K562 (cell line): ENCODE data around the gene HDAC6. TPM values are rescaled to one million over a fixed set of nuclear protein-coding genes. Genes with fewer than 3 reads are reported as not detected.

Experiments used
- BRD9 ChIP-seq: fragments of 450-650 bp; IDR thresholded peaks from 2 replicates; pipeline ENCODE4 v1.6.1; 2018; ENCODE audit warnings: low read depth; ENCODE audit not compliant: partially characterized antibody
- CBX1 ChIP-seq: sonication (generic); IDR thresholded peaks from 2 replicates; pipeline ENCODE4 v1.6.1; 2016; ENCODE audit warnings: antibody characterized with exemption, low read depth, mild to moderate bottlenecking
- CEBPB ChIP-seq: fragments of 450-650 bp; IDR thresholded peaks from 2 replicates; pipeline ENCODE4 v1.6.1; 2016; ENCODE audit warnings: missing genetic modification characterization, missing compliant biosample characterization
- DMBX1 ChIP-seq: fragments of 250-450 bp; sonication (Bioruptor Pico); IDR thresholded peaks from 2 replicates; pipeline ENCODE4 v1.8.0; 2022; ENCODE audit warnings: inconsistent platforms, mild to moderate bottlenecking, moderate library complexity, borderline replicate concordance
- E2F3 ChIP-seq: fragments of 250-450 bp; sonication (Bioruptor Pico); IDR thresholded peaks from 2 replicates; pipeline ENCODE4 v1.4.0; 2020; ENCODE audit warnings: mild to moderate bottlenecking
- GTF2E2 ChIP-seq: fragments of 200-800 bp; sonication (Bioruptor generic); IDR thresholded peaks from 2 replicates; pipeline ENCODE4 v1.6.1; 2016; ENCODE audit warnings: missing genetic modification characterization, missing compliant biosample characterization
- HNRNPK ChIP-seq: fragments of 200-400 bp; formaldehyde crosslinking; IDR thresholded peaks from one replicate; pipeline ENCODE4 v1.6.1; 2018; ENCODE audit warnings: mild to moderate bottlenecking, low read depth, low read length; ENCODE audit not compliant: poor library complexity, severe bottlenecking
- MYC ChIP-seq, 2 experiments: fragments of 250-450 bp in 1 of 2; sonication (Bioruptor Pico) in 1 of 2; IDR thresholded peaks; 2 replicates each; pipeline versions ENCODE4 v1.5.1 to v1.6.1; 2012 to 2021; ENCODE audit warnings: low read depth in 2 of 2, borderline replicate concordance in 1 of 2, improper control_type of control experiment in 1 of 2, low read length in 1 of 2, mild to moderate bottlenecking in 1 of 2, moderate library complexity in 1 of 2
- OTX1 ChIP-seq: fragments of 450-650 bp; formaldehyde crosslinking; IDR thresholded peaks from 2 replicates; pipeline ENCODE4 v1.4.0; 2022; ENCODE audit warnings: mild to moderate bottlenecking
- RAD21 ChIP-seq, 2 experiments: fragments of 250-450 bp in 1 of 2; fragments of 450-650 bp in 1 of 2; sonication (Bioruptor Pico) in 1 of 2; formaldehyde crosslinking in 1 of 2; IDR thresholded peaks in 1 of 2; conservative IDR thresholded peaks in 1 of 2; 2 replicates each; pipeline versions ENCODE4 v1.4.0 to v1.8.0; 2020 to 2022; ENCODE audit warnings: mild to moderate bottlenecking in 2 of 2, moderate library complexity in 1 of 2
- RNF2 ChIP-seq: sonication (generic); IDR thresholded peaks from 2 replicates; pipeline ENCODE4 v1.6.1; 2016
- TCF3 ChIP-seq: sonication (generic); formaldehyde crosslinking; IDR thresholded peaks from 2 replicates; pipeline ENCODE4 v1.4.0; 2020; ENCODE audit warnings: mild to moderate bottlenecking, missing genetic modification reagents
- ZKSCAN1 ChIP-seq: fragments of 150-350 bp; IDR thresholded peaks from 2 replicates; pipeline ENCODE4 v1.6.1; 2016; ENCODE audit warnings: low read depth, low read length
- ZNF354B ChIP-seq: fragments of 250-450 bp; sonication (Bioruptor Pico); IDR thresholded peaks from 2 replicates; pipeline ENCODE4 v1.4.0; 2020
- ZNF584 ChIP-seq: fragments of 200-800 bp; sonication (Bioruptor generic); IDR thresholded peaks from 2 replicates; pipeline ENCODE4 v1.6.1; 2016; ENCODE audit warnings: low read depth, mild to moderate bottlenecking, missing genetic modification characterization, missing compliant biosample characterization
- polyA plus RNA-seq, 8 experiments: library from polyadenylated mRNA; depleted of rRNA in 4 of 8; stranded (reverse) in 5 of 8; unstranded in 3 of 8; fragments of >200 nt; fragmentation: Nextera tagmentation in 2 of 8; fragmentation: Illumina TruSeq in 1 of 8; extraction: Ambion mirVana in 2 of 8; extraction: Trizol in 1 of 8; gene quantifications; 2 replicates each; pipeline versions ENCODE4 v1.2.1 to v1.2.3, GENCODE V29; 2011 to 2014; ENCODE audit warnings: inconsistent platforms in 1 of 8, missing spikeins in 1 of 8
- total RNA-seq, 7 experiments: library from RNA; depleted of rRNA in 6 of 7; stranded (reverse); fragments of >200 nt in 6 of 7; fragmentation: Illumina TruSeq in 2 of 7; extraction: Trizol in 2 of 7; gene quantifications; 2 replicates each; pipeline versions ENCODE4 v1.2.1 to v1.2.3, GENCODE V29; 2011 to 2021; ENCODE audit warnings: low replicate concordance in 1 of 7
- TF ChIP-seq, protein P1 (sequence below): fragments of 450-650 bp; IDR thresholded peaks from 2 replicates; pipeline ENCODE4 v1.6.1; 2016; ENCODE audit warnings: antibody characterized with exemption
- TF ChIP-seq, protein P2 (sequence below): fragments of 250-450 bp; sonication (Bioruptor Pico); IDR thresholded peaks from 2 replicates; pipeline ENCODE4 v1.5.0; 2021; ENCODE audit warnings: mild to moderate bottlenecking, borderline replicate concordance
- TF ChIP-seq, protein P3 (sequence below): sonication (generic); formaldehyde crosslinking; IDR thresholded peaks from 2 replicates; pipeline ENCODE4 v1.8.0; 2022; ENCODE audit warnings: missing genetic modification reagents, mild to moderate bottlenecking, moderate library complexity, borderline replicate concordance
- TF ChIP-seq, protein P4 (sequence below), 2 experiments: IDR thresholded peaks in 1 of 2; conservative IDR thresholded peaks in 1 of 2; 2 replicates each; pipeline ENCODE4 v1.6.1; 2016; ENCODE audit warnings: low read depth in 2 of 2, mild to moderate bottlenecking in 1 of 2, missing compliant biosample characterization in 1 of 2, missing genetic modification characterization in 1 of 2, moderate library complexity in 1 of 2

The HDAC6 gene
- total and polyA plus RNA-seq, 9 of the 15 experiments (the other 6 are each of a cell fraction or from before 2014, with no cell fraction given) = 29.9 to 101 (median 71.2) TPM

GRCh38 chrX:48782795-48783194 lies 19.1 kb upstream of the HDAC6 start (continued):
- TF ChIP-seq RAD21 (CRISPR knock-in tag; conservative IDR thresholded peaks at IDR 0.05 in 1 of 2, IDR thresholded peaks at IDR 0.05 in 1 of 2) (peak; percentile 22 to 24; a peak in 2 of 4 replicates), E2F3 (CRISPR knock-in tag) (0 out of 2 replicates have a peak, but pooled peaks have one; percentile 33), ZNF354B (no peak), CEBPB (tag) (no peak), RNF2 (peak; percentile 98), TCF3 (CRISPR knock-in tag) (peak; percentile 96), DMBX1 (no peak; the same call in none of the 2 replicates), BRD9 (peak; percentile 21), OTX1 (peak; percentile 10; the same call in 1 of the 2 replicates), ZNF584 (0 out of 2 replicates have a peak, but pooled peaks have one; percentile 63), HNRNPK (no peak), ZKSCAN1 (peak; percentile 76; the same call in 1 of the 2 replicates), GTF2E2 (no peak), MYC (IDR thresholded peaks at IDR 0.05; ENCODE audit: low read depth, low read length) (peak; percentile 74), MYC (CRISPR knock-in tag; IDR thresholded peaks at IDR 0.05; ENCODE audit: borderline replicate concordance, low read depth) (no peak), CBX1 (peak; percentile 42; the same call in 1 of the 2 replicates)
- TF ChIP-seq, protein P1, sequence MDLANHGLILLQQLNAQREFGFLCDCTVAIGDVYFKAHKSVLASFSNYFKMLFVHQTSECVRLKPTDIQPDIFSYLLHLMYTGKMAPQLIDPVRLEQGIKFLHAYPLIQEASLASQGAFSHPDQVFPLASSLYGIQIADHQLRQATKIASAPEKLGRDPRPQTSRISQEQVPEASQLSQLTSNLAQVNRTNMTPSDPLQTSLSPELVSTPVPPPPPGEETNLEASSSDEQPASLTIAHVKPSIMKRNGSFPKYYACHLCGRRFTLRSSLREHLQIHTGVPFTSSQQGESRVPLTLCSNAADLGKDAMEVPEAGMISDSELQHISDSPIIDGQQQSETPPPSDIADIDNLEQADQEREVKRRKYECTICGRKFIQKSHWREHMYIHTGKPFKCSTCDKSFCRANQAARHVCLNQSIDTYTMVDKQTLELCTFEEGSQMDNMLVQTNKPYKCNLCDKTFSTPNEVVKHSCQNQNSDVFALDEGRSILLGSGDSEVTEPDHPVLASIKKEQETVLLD = 0 out of 2 replicates have a peak, but pooled peaks have one; percentile 67
- TF ChIP-seq, protein P2, sequence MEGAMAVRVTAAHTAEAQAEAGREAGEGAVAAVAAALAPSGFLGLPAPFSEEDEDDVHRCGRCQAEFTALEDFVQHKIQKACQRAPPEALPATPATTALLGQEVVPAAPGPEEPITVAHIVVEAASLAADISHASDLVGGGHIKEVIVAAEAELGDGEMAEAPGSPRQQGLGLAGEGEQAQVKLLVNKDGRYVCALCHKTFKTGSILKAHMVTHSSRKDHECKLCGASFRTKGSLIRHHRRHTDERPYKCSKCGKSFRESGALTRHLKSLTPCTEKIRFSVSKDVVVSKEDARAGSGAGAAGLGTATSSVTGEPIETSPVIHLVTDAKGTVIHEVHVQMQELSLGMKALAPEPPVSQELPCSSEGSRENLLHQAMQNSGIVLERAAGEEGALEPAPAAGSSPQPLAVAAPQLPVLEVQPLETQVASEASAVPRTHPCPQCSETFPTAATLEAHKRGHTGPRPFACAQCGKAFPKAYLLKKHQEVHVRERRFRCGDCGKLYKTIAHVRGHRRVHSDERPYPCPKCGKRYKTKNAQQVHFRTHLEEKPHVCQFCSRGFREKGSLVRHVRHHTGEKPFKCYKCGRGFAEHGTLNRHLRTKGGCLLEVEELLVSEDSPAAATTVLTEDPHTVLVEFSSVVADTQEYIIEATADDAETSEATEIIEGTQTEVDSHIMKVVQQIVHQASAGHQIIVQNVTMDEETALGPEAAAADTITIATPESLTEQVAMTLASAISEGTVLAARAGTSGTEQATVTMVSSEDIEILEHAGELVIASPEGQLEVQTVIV (CRISPR knock-in tag) = no peak
- TF ChIP-seq, protein P3, sequence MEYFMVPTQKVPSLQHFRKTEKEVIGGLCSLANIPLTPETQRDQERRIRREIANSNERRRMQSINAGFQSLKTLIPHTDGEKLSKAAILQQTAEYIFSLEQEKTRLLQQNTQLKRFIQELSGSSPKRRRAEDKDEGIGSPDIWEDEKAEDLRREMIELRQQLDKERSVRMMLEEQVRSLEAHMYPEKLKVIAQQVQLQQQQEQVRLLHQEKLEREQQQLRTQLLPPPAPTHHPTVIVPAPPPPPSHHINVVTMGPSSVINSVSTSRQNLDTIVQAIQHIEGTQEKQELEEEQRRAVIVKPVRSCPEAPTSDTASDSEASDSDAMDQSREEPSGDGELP (CRISPR knock-in tag) = peak; percentile 96
- TF ChIP-seq, protein P4, sequence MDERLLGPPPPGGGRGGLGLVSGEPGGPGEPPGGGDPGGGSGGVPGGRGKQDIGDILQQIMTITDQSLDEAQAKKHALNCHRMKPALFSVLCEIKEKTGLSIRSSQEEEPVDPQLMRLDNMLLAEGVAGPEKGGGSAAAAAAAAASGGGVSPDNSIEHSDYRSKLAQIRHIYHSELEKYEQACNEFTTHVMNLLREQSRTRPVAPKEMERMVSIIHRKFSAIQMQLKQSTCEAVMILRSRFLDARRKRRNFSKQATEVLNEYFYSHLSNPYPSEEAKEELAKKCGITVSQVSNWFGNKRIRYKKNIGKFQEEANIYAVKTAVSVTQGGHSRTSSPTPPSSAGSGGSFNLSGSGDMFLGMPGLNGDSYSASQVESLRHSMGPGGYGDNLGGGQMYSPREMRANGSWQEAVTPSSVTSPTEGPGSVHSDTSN (CRISPR knock-in tag; IDR thresholded peaks at IDR 0.05; ENCODE audit: low read depth) = no peak
- TF ChIP-seq, protein P4 (tag; conservative IDR thresholded peaks at IDR 0.05; ENCODE audit: low read depth) = 0 out of 2 replicates have a peak, but pooled peaks have one; percentile 19
